OCI-LY1 (cell line): ENCODE results near the gene C20orf204.

Source experiments
- EZH2 ChIP-seq: fragments of 200-600 bp; sonication (generic), shearing (Covaris generic); IDR thresholded peaks from 2 replicates; pipeline ENCODE4 v1.8.0; 2017; ENCODE audit warnings: borderline replicate concordance, mixed run types, mild to moderate bottlenecking, antibody characterized with exemption, low read length, moderate library complexity, mixed read lengths
- TF ChIP-seq, protein P1 (sequence below): fragments of 200-600 bp; sonication (generic), shearing (Covaris generic); IDR thresholded peaks from 2 replicates; pipeline ENCODE4 v1.5.1; 2017; ENCODE audit warnings: mild to moderate bottlenecking, antibody characterized with exemption, low read length, moderate library complexity, mixed read lengths

DNA sequence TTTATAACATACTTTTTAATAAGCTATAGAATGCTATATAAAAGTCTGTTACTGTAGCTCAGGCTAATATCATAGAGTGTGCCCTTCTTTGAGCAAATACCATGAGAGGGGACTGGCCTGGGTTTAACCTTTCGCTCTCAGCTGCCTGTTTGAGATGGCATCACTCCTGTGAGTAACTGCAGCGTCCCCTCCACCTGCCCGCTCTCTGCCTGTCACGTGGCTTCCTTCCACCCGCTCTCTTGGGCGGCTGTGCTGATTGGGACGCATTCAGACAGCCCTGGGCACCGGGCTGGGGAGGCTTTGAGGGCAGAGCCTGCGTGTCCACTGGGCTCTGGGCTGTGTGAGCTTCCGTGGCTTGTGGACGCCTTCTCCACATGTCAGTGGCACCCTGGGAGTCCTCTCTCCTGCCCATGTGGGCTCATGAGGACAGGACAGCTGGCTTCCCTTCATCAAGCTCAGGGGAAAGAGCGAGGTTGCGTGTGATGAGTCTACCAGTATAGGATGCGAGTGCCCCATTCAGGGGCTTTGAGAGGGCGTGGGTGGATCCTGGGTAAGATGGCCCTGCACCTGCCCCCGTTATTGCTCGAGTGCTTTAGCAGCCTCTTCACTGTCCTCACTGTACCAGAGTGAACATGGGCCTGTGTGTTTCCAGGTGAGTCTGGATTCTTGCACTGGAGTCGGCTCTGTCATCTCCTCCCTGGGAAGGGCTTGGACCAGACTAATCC, 10.7 kb upstream of the C20orf204 start:
- TF ChIP-seq, protein P1, sequence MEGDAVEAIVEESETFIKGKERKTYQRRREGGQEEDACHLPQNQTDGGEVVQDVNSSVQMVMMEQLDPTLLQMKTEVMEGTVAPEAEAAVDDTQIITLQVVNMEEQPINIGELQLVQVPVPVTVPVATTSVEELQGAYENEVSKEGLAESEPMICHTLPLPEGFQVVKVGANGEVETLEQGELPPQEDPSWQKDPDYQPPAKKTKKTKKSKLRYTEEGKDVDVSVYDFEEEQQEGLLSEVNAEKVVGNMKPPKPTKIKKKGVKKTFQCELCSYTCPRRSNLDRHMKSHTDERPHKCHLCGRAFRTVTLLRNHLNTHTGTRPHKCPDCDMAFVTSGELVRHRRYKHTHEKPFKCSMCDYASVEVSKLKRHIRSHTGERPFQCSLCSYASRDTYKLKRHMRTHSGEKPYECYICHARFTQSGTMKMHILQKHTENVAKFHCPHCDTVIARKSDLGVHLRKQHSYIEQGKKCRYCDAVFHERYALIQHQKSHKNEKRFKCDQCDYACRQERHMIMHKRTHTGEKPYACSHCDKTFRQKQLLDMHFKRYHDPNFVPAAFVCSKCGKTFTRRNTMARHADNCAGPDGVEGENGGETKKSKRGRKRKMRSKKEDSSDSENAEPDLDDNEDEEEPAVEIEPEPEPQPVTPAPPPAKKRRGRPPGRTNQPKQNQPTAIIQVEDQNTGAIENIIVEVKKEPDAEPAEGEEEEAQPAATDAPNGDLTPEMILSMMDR = no peak
- TF ChIP-seq EZH2 = no peak
